ENCODE measurements around the gene ABCG5.

The ABCG5 gene

GRCh38 chr2:43806719-43807031, 32.0 kb downstream of the ABCG5 start:
- DNase-seq (ENCODE audit: low spot score), result no peak

- DNase-seq (ENCODE audit: low spot score), result no peak
Observed at GRCh38 chr2:43803113-43803512, 35.5 kb downstream of the ABCG5 start.

DNA sequence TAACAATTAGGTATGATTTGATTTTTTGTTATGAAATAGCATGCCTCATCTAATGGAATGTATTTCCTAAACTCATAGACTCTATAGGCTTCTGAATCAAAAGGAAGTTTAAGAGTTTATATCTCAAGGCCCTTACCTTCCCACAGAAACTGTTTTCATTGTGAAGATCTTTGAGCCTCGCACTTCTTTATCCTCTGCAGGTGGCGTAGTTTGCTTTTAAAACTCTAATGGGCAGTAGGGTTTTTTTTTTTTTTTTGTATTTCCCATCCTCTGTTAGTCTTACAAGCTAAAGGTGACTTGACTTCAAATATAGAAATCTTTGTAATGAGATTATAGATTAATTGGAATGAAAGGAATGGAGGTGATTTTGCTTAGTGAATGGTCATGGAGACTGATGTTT, 36.5 kb downstream of the ABCG5 start:
- no peak for DNase-seq (ENCODE audit: low spot score)

DNA sequence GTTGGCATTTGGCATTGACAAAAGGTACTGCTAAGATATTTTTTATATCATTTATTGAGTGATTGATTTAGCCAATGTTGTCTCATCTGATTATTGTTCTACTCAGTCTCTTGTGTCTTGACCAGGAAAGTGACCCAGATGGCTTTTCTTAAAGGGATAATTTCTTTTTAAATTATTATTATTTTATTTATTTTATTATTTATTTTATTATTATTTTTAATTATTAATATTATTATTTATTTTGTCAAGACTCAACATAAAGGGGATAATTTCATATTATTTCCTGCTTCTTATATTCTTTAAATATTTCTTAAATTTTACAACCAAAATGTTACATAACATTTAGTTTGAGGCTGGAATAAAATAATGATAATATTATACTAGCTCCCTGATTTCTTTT, 37.7 kb downstream of the ABCG5 start:
- DNase-seq (ENCODE audit: low spot score), result no peak

- no peak for DNase-seq (ENCODE audit: low spot score)
Observed at GRCh38 chr2:43798300-43798699, 40.3 kb downstream of the ABCG5 start.

- DNase-seq (ENCODE audit: low spot score), result no peak
Observed at GRCh38 chr2:43796206-43796605, 42.4 kb downstream of the ABCG5 start.

GRCh38 chr2:43794956-43795355, 43.7 kb downstream of the ABCG5 start:
- DNase-seq (ENCODE audit: low spot score), result no peak

DNA sequence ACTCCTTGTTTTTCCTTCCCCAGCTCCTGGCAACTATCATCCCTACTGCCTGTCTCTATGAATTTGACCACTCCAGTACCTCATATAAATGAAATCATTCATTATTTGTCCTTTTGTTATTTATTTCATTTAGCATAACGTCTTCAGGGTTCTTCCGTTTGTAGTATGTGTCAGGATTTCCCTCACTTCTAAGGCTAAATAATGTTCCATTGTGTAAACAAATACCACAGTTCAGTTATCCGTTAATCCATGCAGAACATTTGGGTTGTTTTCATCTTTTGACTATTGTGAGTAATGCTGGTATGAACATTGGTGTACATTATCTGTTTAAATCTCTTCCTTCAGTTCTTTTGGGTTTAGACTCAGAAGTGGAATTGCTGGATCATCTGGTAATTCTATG, 46.0 kb downstream of the ABCG5 start:
- no peak for DNase-seq (ENCODE audit: low spot score)

DNA sequence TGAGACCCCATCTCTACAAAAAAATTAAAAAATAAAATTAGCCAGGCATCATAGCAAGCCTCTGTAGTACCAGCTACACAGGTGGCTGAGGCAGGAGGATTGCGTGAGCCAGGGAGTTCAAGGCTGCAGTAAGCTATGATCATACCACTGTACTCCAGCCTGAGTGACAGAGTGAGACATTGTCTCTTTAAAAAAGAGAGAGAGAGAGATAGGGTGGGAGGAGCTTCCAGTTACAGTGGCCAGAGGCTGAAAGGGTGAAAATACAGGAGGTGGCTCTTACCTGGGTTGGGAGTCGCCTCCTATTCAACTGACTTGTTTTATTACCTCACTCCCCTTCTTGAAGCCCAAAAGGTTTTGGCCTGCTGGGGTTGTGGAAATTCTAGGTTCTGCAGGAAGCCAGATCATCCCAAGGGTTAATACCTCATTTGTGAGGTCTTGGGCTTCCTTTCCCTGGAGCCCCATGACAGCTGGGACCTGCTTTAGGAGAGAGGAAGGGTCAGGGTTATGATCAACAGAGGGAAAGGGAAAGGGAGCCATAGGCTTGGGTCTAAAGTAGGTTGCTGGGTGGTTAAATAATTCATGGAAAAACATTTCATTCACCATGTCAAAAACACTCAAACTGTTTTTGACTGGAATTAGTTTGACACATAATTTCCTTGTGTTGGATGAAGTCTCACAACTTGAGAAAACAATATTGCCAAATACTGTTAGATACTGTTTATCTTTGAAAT, 47.4 kb downstream of the ABCG5 start:
- no peak for DNase-seq (ENCODE audit: low spot score)

DNA sequence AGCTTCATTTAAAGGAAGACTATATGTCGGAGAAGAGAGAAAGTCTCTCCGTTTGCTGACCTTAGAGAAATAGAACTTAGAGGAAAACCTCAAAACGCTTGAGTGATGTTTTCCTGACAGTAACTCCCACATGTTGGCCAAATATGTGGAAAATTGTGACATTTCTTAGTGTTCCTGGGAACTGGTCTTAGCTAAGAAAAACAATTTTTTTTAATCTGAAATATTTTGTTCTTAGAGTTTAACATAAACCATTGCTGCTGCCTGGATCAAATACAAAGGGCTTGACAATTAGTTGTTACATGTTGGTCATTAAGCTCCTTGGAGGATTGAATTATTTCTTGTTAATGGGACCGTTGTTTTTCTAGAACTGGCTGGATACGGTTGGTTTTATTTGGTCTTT, 48.5 kb downstream of the ABCG5 start:
- no peak for DNase-seq (ENCODE audit: low spot score)

GRCh38 chr2:43788646-43789045, 50.0 kb downstream of the ABCG5 start:
- no peak for DNase-seq (ENCODE audit: low spot score)

- no peak for DNase-seq (ENCODE audit: low spot score)
Observed at GRCh38 chr2:43787895-43788294, 50.7 kb downstream of the ABCG5 start.

DNA sequence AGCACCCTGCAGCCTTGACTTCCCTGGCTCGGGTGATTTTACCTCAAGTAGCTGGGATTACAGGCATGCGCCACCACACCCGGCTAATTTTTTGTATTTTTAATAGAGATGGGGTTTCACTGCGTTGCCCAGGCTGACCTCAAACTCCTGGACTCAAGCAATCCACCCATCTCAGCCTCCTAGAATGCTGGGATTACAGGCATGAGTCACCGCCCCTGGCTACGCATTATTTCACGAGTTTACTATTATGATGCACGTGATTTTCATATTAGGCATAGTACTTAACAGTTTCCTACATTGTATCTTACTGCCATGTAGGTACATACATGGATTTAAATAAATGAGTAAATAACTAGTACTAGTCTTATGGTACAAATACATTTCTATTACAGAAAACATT, 60.4 kb downstream of the ABCG5 start:
- no peak for DNase-seq (ENCODE audit: low spot score)

GRCh38 chr2:43777306-43777926, 61.2 kb downstream of the ABCG5 start:
- no peak for DNase-seq (ENCODE audit: low spot score)

DNA sequence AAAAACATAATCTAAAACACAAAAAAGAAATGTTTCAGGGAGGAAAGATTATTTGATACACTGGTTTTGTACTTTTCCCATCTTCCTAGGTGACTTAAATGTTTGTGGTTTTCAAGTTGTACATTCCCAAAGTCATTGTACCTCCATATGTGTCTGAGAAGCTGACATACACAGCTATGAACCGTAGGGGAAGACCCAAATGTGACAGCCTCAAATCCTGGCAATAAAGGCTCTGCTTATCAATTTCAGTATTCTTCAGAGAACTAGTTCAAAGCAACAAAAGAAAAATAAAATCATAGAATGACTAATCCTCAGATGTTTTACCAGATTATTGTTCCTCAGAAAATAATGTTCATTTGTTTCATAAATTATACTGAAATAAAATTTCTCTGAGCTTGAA, 62.3 kb downstream of the ABCG5 start:
- DNase-seq (ENCODE audit: low spot score), result no peak

- DNase-seq (ENCODE audit: low spot score), result peak; percentile 28
Observed at GRCh38 chr2:43774617-43775016, 64.0 kb downstream of the ABCG5 start.

DNA sequence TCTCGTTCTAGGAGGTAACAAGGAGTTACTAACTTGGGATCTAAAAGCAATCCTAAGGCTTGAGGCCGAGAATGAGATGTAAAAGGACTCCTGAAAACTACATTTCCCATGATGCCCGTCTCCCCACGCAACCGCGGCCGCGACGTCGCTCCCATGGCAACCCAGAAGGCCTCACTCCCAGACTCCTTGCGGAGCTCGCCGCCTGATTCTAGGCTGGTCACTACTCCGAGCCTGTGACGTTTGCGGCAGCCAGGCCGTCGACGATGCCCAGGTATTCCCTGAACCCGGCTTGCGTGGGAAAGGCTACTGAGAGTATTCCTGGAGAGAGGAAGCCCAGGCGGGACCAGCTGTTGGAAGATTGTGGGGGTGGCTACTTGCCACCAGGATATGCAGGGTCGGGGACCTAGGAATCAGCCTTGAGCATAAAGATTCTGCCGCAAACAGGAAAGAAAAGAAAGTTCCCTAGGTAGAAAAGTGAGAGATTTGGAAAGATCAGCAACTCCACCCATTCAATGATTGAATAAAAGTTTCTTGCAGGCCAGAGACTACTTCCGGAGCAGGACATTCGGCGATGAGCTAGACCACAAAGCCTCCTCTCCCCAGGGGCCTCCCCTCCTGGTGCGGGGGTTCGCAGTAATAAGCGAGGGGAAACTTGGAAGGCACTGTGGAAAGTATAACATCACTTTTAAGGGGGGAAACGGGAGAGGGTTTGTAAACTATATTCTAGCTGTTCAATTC, 64.6 kb downstream of the ABCG5 start, which contains the start of gene DYNC2LI1:
Gene DYNC2LI1 (plus strand): TSS at position 164 of the 738 bp plus-strand sequence. CDS start 100 bp downstream, at position 264.
- DNase-seq (ENCODE audit: low spot score), result peak; percentile 94

DNA sequence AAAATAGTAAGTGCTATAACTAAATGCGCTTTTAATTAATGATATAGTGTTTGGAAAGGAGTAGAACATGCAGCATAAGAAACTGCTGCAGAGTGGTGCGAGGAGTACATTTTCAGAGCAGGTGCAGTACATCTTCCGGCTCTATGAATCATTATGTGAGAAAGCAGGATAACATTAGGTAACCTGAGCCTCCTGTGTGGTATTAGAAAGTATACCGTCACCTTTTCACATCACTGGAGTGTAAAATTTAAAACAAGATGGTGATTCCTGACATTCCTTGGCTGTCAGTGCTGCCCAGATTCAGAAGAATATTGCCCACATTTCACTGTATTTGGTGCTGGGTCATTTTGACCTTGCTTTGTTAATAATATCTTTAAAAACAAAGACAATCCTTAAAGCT, 72.6 kb downstream of the ABCG5 start:
- DNase-seq (ENCODE audit: low spot score), result no peak

DNA sequence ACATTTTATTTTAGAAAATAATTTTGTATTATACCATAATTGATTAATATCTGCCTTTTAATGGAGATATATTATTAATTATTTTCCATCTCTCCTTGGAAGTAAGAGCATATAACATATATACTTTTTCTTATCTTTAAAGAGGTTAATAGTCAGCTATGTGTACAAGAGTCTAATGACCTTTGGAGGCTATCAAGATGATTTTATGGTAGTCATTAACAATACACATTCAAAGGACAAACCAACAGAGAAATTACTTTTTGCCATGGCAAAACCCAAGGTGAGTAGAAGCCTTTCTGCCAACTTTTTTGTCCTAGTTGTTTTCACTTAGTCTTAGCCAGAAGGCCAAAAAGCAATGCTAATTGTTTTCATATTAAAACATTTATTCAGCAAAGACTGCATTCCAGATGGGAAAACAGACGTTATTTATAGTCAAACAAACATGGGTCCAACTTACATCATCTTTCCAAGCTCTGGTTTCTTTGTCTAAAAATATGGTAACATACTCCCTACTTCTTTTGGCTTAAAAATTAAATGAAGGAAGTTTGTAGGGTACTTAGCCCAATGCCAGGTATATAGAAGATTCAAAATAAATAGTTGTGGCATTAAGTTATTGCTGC, 74.4 kb downstream of the ABCG5 start:
- no peak for DNase-seq (ENCODE audit: low spot score)

- DNase-seq (ENCODE audit: low spot score), result no peak
Observed at GRCh38 chr2:43763091-43763490, 75.5 kb downstream of the ABCG5 start.

Measured in SW480 (cell line).